Glomerular visceral epithelial cell (primary cell): ENCODE data around the gene DNAJC18.
A peak's percentile ranks its signal among the peaks of the same experiment; 100 is the strongest.
"Not testable (repeated sequence)": the region's sequence is repeated elsewhere in the genome, so short reads cannot be mapped to it uniquely, and the experiment has no call there.

Experiments used
- DNase-seq: peaks from one replicate; pipeline ENCODE4 v3.0.0-alpha.2; 2016; ENCODE audit errors: extremely low spot score

DNAJC18 gene

DNA sequence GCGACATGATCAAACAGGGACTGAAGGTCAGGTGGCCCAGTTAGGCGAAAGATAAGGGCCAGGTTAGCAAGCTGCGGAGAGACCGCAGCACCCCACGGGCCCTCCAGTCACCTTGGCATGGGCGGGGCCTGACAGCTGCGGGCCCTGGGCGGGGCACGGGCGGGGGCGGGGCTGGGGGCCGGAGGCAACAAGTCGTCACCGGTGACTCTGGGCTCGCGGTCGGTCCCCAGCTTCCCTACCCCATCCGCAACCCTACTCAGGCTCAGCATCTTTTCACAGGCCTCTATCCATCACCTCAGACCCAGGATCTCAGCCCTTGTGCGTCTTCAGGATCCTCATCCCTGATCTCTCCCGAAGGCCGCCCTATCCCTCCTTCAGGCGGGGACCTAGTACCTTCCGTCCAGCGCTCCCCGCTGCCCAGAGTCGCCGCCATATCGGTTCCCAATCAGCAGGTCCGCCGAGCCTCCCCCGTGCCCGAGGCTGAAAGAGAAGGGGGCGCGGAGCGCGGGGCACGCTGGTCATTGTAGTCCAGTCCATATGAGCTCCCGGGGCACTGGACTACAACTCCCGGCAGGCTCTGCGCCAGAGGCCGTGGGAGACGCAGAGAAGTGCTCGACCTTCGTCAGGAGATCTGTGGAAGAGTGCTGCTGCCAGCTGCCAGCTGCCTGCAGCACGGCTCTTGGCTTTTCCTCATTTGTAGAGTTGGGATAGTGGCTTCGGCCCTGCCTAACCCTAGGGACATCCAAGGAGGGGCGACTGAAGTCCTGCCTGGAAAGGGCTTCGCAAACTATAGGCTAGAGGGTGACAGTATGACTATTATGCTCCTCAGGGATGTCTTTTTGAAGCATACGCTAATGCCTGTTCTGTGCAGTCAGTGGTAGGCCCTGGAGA, at the start of gene DNAJC18:
Gene DNAJC18, minus strand, starts transcription at position 513 of the 891 bp plus-strand sequence. Its CDS starts 80 bp downstream, at position 433.
- peak; percentile 88 for DNase-seq

GRCh38 chr5:139488260-139488659, 48.9 kb upstream of the DNAJC18 start:
- DNase-seq, result no peak

DNA sequence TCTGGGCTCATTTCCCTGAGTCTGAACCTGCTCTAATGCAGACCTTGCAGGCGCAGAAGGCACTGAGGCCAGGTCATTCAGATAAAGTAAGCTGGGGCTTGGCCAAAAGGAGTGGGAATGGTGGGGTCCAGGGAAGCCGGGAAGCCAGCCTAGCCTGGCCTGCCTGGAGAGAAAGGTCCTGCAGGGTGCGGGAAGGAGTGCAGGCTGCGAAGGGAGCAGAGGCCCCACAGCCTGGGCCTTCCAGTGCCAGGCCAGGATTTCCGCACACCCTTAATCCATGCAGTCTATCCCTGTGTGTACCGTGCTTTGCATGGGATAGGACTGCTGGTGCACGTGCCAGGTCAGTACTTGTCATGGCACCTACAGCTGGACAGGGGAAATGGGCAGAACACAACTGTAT, 46.9 kb upstream of the DNAJC18 start:
- no peak for DNase-seq

GRCh38 chr5:139482890-139483208, 43.5 kb upstream of the DNAJC18 start:
- DNase-seq, result not testable (repeated sequence)

GRCh38 chr5:139482050-139482889, 42.9 kb upstream of the DNAJC18 start, which contains the start of gene STING1:
STING1 (minus strand) TSS chr5:139482758; CDS start chr5:139481704, 1,054 bp downstream.
- DNase-seq, result peak; percentile 99

- peak; percentile 50 for DNase-seq
These were observed 42.3 kb upstream of the DNAJC18 start for GRCh38 chr5:139481580-139482049.

- no peak for DNase-seq
These were observed 41.8 kb upstream of the DNAJC18 start for GRCh38 chr5:139481122-139481533.

DNA sequence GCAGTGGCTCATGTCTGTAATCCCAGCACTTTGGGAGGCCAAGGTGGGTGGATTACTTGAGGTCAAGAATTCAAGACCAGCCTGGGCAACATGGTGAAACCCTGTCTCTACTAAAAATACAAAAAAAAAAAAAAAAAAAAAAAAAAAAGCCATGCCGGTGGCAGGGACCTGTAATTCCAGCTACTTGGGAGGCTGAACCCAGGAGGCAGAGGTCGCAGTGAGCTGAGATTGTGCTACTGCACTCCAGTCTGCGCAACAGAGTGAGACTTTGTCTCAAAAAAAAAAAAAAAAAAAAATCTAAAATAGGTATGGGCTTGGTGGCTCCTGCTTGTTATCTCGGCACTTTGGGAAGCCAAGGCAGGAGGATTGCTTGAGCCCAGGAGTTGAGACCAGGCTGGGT, 40.4 kb upstream of the DNAJC18 start:
- not testable (repeated sequence) for DNase-seq

- not testable (repeated sequence) for DNase-seq
These were observed 39.5 kb upstream of the DNAJC18 start for GRCh38 chr5:139478657-139479423.

DNA sequence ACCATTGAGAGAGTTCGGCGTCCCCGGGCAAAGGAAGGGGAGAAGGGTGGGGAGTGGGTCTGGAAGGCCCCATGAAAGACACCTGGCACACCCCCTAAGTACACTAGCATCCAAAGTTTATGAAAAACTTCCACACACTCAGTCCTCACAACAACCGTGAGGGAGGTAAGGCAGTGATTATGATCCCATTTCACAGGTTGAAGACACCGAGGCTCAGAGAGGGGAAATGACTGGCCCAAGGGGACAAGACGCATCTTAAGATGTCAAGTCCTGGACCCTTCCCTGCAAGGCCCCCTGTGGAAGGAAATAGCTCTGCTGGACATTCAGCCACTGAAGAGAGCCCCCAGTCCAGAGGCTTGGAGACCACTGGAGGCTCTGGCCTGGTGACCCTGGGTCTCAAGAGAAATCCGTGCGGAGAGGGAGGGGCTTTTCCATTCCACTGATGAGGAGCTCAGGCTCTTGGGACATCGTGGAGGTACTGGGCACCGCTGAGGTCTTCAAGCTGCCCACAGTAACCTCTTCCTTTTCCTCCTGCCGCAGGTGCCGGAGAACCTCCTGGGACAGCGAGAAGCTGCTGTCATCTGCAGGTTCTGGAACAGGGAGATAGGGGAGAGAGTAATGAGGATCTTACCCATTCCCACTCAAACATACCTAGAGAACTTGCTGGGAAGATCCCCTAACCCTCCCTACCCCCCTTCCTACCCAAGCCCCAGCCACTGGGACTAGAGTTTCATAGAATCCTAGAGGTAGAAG, 36.7 kb upstream of the DNAJC18 start:
- DNase-seq, result no peak

GRCh38 chr5:139474890-139475791, 35.8 kb upstream of the DNAJC18 start:
- no peak for DNase-seq

DNA sequence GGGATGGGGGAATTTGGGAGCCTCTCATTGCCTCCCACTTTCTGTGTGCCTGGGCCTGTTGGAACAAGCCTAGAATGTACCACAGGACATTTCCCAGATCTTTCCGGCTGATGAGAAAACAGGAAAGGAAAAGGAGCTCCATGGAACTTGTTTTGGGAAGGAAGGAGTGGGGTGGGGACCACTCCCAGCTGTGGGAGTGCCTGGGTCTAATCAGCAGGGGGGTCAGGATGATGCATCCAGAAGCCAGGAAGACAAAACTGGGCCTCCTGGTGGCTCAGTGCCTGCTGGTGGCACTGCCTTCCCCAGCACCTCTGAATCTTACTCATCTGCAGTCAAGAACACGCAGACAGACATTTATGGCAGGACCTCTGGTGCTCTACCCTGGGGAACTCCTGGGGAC, 34.2 kb upstream of the DNAJC18 start:
- DNase-seq, result no peak

GRCh38 chr5:139473105-139473504, 33.8 kb upstream of the DNAJC18 start:
- no peak for DNase-seq

DNA sequence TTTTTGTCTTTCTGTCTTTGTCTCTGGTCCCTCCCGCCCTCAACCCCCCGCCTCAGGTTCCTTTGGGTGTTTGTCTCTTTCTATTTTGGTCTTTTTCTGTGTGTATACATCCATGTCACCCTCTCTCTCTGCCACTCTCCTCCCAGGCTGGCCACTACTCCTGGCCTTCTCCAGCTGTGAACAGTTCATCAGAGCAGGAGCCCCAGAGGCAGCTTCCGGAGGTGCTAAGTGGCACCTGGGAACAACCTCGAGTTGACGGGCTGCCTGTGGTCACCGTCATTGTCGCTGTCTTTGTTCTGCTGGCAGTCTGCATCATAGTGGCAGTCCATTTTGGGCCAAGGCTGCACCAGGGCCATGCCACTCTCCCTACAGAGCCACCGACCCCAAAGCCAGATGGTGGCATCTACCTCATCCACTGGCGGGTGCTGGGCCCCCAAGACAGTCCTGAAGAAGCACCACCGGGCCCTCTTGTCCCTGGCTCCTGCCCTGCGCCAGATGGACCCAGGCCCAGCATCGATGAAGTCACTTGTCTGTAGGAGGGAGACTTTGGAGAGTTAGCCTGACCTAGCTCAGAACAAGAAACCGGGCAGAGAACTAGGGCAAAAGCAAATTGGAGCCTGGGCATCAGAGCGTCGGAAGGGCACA, 33.2 kb upstream of the DNAJC18 start:
- DNase-seq, result no peak

- no peak for DNase-seq
These were observed 31.5 kb upstream of the DNAJC18 start, which contains the start of gene SMIM33 for GRCh38 chr5:139470821-139471300. SMIM33 (plus strand) TSS chr5:139471004; CDS start chr5:139471122, 118 bp downstream.

GRCh38 chr5:139468421-139468931, 29.2 kb upstream of the DNAJC18 start:
- no peak for DNase-seq

GRCh38 chr5:139462586-139463276, 23.4 kb upstream of the DNAJC18 start, which contains the start of gene ECSCR:
ECSCR (minus strand) TSS chr5:139462743; CDS start chr5:139462670, 73 bp downstream.
- DNase-seq, result no peak

DNA sequence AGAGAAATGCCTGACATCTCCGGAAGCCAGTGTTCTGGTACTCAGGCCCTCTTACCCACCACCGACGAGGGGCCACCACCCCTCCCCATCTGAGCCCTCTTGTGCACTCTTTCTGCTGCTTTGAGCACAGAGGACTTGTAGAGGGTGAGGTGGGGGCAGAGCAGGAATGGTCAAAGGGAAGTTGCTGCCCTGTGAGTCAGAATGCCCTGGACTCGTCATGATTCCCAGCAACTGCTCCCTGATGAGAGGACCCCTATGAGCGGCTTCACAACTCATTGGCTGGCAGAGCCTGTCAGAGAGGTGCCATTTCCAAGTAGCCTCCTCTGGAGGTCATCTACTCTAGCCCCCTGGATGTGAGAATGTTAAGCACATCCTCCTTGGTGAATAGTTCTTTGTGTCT, 22.4 kb upstream of the DNAJC18 start:
- DNase-seq, result peak; percentile 66
